IPS DF 6.9 (cell line): ENCODE results near the gene ROBO1.

ENCODE experiments used
- DNase-seq: peaks from one replicate; pipeline ENCODE4 v3.0.0-alpha.2; 2013; ENCODE audit warnings: low read depth, low spot score
- H3K27ac ChIP-seq: one replicate; pipeline ENCODE4 v1.5.1; 2013; ENCODE audit warnings: low read length, control low read depth
- H3K27me3 ChIP-seq: 2 replicates; pipeline ENCODE4 v1.6.1; 2013; ENCODE audit warnings: mild to moderate bottlenecking, low read length; ENCODE audit not compliant: control insufficient read depth, insufficient read depth
- H3K36me3 ChIP-seq: 2 replicates; pipeline ENCODE4 v1.6.1; 2013; ENCODE audit warnings: low read length; ENCODE audit not compliant: control insufficient read depth, insufficient read depth
- H3K4me1 ChIP-seq: 2 replicates; pipeline ENCODE4 v1.6.1; 2013; ENCODE audit warnings: low read length; ENCODE audit not compliant: control insufficient read depth, insufficient read depth
- H3K4me3 ChIP-seq: 2 replicates; pipeline ENCODE4 v1.5.1; 2013; ENCODE audit warnings: mild to moderate bottlenecking, low read length
- H3K9me3 ChIP-seq: 2 replicates; pipeline ENCODE4 v1.6.1; 2013; ENCODE audit warnings: low read length, inconsistent platforms; ENCODE audit not compliant: control insufficient read depth, insufficient read depth
- WGBS: extraction: QIAGEN DNeasy Blood & Tissue Kit; methylation state at CpG from one replicate; pipeline ENCODE4 v1.1.7; 2013; ENCODE audit warnings: mixed read lengths, missing lambda C conversion rate; ENCODE audit not compliant: insufficient read length, insufficient coverage; 5-methylcytosine and 5-hydroxymethylcytosine counted together

ROBO1 gene

DNA sequence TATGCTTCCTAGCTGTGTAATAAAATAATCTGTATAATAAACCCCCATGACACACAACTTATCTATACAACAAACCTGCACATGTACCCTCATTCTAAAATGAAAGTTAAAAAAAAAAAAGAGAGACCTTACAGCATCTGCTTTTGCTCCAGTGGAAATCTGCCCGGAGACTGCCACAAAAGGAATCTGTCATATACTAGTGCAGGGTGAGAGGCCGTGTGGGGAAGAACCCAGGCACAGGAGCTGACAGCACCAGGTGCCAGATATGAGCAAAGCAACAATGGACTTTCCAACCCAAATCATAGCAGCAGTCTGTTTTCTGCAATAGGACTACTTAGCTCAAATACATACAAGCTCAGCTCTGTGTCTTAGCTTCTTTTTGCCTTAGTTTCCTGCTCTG is 346.5 kb downstream of the ROBO1 start:
- WGBS, result no CpG with 5 or more reads among the region's 2 CpGs
- Histone ChIP-seq H3K9me3 (no peaks in the 10 kb centered on the region), H3K4me3 (no peak overlapping the region), H3K27me3 (no peaks in the 10 kb centered on the region), H3K36me3 (no peaks in the 10 kb centered on the region), H3K27ac (no peak overlapping the region), H3K4me1 (no peaks in the 10 kb centered on the region)
- no peak for DNase-seq

DNA sequence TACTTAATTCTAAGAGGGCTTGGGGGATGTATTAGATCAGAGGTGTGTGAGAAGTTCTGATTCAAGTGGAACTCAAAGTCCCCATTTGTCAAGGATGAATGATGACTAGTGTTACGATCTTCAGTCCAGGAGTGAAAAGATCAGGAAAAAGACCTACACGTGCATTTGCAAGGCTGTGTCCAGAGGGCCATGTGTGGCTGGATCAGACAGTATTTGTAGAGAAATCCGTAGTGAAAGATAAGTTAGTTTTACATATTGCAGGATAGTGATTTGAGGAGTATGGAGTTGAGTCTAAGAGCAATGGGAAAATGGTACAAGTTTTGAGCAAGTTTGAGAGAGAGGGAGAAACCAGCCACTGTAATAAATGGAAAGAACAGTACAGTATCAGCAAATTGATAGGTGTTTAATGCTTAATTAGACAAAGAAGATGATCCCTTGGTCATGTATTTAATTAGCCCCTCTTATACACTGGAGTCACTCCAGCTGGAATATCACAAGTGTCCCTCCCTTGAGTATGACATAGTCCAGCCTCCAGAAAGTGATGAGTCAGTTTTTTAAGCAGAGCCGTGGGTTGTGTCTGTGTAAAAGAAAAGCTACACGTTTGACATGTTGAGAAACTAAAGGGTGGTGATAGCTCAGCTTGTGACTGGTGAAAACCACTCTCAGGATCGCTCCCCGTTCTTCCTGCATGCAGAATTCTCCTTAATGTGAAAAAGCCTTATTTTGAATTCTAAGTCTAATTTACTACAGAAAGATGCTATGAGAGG is 348.8 kb downstream of the ROBO1 start:
- no peaks in the 10 kb centered on the region for H3K36me3 ChIP-seq
- no peaks in the 10 kb centered on the region for H3K27me3 ChIP-seq
- no peak overlapping the region for H3K4me3 ChIP-seq
- no peaks in the 10 kb centered on the region for H3K9me3 ChIP-seq
- no peak overlapping the region for H3K27ac ChIP-seq
- no peaks in the 10 kb centered on the region for H3K4me1 ChIP-seq
- WGBS, result 100% methylated on average over 1 of the region's 7 CpGs
- no peak for DNase-seq

- Histone ChIP-seq H3K27ac (no peak overlapping the region), H3K9me3 (no peaks in the 10 kb centered on the region), H3K27me3 (no peaks in the 10 kb centered on the region), H3K4me3 (no peak overlapping the region), H3K4me1 (no peaks in the 10 kb centered on the region), H3K36me3 (no peaks in the 10 kb centered on the region)
- WGBS, result no CpG with 5 or more reads among the region's 3 CpGs
- no peak for DNase-seq
Observed at GRCh38 chr3:79415356-79415755, 352.4 kb downstream of the ROBO1 start.

DNA sequence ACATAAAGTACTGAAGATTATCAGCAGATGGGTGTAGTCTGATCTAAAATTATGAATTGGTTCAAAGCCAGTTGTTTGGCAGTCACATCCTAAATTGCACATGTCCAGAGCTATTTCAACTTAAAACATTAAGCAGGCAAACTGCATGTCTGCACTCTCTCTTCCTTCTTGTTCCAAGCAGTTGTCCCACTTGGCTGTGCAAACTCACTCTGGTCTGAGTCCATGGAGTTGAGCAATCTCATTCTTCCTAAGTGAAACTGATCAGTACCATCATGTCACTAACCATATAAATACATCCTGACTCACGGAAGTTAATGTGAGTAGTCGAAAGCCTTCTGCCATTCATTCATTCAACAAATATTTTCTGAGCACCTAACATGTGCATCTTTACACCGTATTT is 353.0 kb downstream of the ROBO1 start:
- no CpG with 5 or more reads among the region's 3 CpGs for WGBS
- H3K4me1 ChIP-seq, result no peaks in the 10 kb centered on the region
- no peak for DNase-seq
- H3K4me3 ChIP-seq, result no peak overlapping the region
- H3K36me3 ChIP-seq, result no peaks in the 10 kb centered on the region
- no peak overlapping the region for H3K27ac ChIP-seq
- no peaks in the 10 kb centered on the region for H3K27me3 ChIP-seq
- no peaks in the 10 kb centered on the region for H3K9me3 ChIP-seq

DNA sequence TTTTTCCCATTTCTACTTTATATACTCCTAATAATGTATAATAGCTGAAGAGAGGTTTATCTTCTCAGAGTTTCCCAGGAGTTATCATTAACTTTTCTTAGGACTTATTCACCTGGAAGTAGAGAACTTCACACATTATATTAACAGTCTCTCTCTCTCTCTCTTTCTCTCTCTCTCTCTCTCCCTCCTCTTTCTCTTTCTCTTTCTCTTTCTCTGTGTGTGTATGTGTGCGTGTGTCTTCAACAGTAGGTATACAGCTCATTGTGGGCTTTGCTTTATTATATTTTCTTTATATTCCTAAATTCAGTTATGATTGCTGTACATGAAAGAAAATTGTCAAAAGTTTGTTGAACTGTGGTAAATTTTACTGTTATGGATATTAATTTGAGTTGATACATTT is 353.8 kb downstream of the ROBO1 start:
- Histone ChIP-seq H3K9me3 (no peaks in the 10 kb centered on the region), H3K36me3 (no peaks in the 10 kb centered on the region), H3K4me3 (no peak overlapping the region), H3K4me1 (no peaks in the 10 kb centered on the region), H3K27ac (no peak overlapping the region), H3K27me3 (no peaks in the 10 kb centered on the region)
- no peak for DNase-seq
- WGBS, result no CpG with 5 or more reads among the region's 1 CpG

DNA sequence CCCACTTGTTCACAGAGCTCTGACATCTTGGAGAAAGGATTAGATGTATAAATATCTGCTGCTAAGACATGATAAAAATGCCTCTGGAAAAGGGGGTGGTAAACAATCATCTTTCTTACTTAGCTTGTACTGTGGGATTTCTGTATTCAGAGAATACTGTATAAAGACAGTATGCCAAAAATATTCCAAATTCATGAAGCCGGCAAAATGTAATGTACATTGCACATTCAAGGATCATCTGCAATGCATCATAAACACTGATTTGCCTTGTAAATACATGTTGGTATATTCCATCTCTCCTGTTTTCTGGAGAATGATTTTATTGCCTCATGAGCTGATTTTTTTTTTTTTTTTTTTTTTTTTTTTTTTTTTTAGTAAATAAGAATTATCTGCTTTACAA is 355.3 kb downstream of the ROBO1 start:
- no CpG with 5 or more reads among the region's 1 CpG for WGBS
- DNase-seq, result no peak
- Histone ChIP-seq H3K27ac (no peak overlapping the region), H3K36me3 (no peaks in the 10 kb centered on the region), H3K4me1 (no peaks in the 10 kb centered on the region), H3K4me3 (no peak overlapping the region), H3K9me3 (no peaks in the 10 kb centered on the region), H3K27me3 (no peaks in the 10 kb centered on the region)

- Histone ChIP-seq H3K36me3 (no peaks in the 10 kb centered on the region), H3K4me1 (no peaks in the 10 kb centered on the region), H3K27me3 (no peaks in the 10 kb centered on the region), H3K4me3 (no peak overlapping the region), H3K9me3 (no peaks in the 10 kb centered on the region), H3K27ac (no peak overlapping the region)
- WGBS, result no CpG with 5 or more reads among the region's 2 CpGs
- DNase-seq, result no peak
Observed at GRCh38 chr3:79410617-79411016, 357.2 kb downstream of the ROBO1 start.

DNA sequence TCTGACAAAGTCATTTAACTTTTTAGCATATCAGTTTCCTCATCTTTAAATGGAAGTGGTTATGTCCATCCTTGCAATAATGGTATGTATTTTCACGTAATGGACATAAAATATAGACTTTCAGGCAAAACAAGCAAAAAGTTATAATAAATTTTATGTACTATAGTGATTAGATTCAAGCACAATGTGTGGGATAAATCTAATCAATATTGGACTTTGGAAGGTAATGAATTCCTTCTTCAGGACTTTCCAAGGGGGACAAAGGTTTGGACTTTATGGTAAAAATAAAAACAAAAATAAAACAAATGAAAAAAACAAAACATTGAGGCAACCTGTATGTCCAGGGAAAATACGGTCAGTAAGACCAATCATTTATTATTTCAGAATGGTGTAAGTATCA is 357.7 kb downstream of the ROBO1 start:
- no peaks in the 10 kb centered on the region for H3K9me3 ChIP-seq
- no peaks in the 10 kb centered on the region for H3K27me3 ChIP-seq
- H3K4me3 ChIP-seq, result no peak overlapping the region
- no CpG with 5 or more reads among the region's 2 CpGs for WGBS
- no peak for DNase-seq
- H3K36me3 ChIP-seq, result no peaks in the 10 kb centered on the region
- H3K4me1 ChIP-seq, result no peaks in the 10 kb centered on the region
- H3K27ac ChIP-seq, result no peak overlapping the region

DNA sequence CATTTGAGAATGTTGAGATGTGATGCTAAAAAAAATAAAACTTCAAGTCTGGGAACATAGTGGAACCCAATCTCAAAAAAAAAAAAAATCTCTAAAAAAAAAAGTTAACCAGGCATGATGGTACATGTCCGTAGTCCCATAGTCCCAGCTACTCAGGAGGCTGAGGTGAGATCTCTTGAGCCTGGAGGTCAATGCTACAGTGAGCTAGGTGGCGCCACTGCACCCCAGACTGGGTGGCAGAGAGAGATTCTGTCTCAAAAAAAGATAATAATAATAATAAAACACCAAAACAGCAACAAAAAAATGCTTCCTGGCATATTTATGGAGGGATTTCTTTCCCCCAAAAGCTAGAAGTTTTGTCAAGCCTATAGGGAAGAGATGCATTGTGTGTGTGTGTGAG is 361.6 kb downstream of the ROBO1 start:
- WGBS, result no CpG with 5 or more reads among the region's 2 CpGs
- no peak for DNase-seq
- Histone ChIP-seq H3K27ac (no peak overlapping the region), H3K9me3 (no peaks in the 10 kb centered on the region), H3K4me3 (no peak overlapping the region), H3K36me3 (no peaks in the 10 kb centered on the region), H3K27me3 (no peaks in the 10 kb centered on the region), H3K4me1 (no peaks in the 10 kb centered on the region)

DNA sequence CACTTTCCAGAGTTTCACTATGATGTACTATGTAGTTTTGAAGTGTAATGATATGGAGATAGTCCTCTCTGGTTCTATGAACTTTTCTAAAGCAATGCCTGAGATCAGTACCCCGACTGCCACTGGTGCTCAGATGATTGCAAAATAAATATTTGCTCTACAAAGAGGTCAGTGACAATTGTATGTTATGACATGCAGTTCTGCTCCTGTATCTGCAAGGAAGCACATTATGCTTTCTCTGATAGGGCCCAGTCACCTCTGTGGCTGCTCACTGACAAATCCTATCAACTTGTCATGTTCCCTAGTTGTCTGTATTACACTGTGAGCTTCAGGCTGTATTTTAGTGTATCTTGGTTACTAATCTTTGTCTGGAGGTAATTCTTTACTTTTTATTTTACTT is 362.6 kb downstream of the ROBO1 start:
- no CpG with 5 or more reads among the region's 1 CpG for WGBS
- no peaks in the 10 kb centered on the region for H3K9me3 ChIP-seq
- H3K27ac ChIP-seq, result no peak overlapping the region
- H3K4me1 ChIP-seq, result no peaks in the 10 kb centered on the region
- H3K36me3 ChIP-seq, result no peaks in the 10 kb centered on the region
- H3K4me3 ChIP-seq, result no peak overlapping the region
- no peak for DNase-seq
- H3K27me3 ChIP-seq, result no peaks in the 10 kb centered on the region

DNA sequence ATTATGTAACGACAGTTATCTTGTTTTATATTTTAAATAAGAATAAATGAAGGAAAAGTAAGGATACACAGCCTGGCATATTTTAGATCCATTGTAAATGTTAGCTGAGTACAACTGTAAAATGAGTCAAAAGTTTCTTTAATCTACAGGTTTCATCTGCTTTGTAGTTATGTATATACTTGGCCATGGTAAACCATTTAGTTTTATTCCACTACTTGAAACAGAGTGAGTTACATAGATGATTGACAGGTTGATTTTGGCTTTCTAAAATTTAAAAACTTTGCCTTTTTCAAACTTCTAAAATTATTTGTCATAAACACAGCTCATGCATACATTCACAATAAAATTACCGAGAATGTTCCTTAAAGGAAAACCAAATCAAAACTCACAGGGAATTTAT is 371.2 kb downstream of the ROBO1 start:
- no peak overlapping the region for H3K4me3 ChIP-seq
- no peak overlapping the region for H3K27ac ChIP-seq
- DNase-seq, result no peak
- no peaks in the 10 kb centered on the region for H3K36me3 ChIP-seq
- WGBS, result no CpG with 5 or more reads among the region's 2 CpGs
- no peaks in the 10 kb centered on the region for H3K9me3 ChIP-seq
- no peaks in the 10 kb centered on the region for H3K27me3 ChIP-seq
- H3K4me1 ChIP-seq, result no peaks in the 10 kb centered on the region
